ENCODE measurements around the gene ZMYND19.
"Not testable (repeated sequence)": the region's sequence is repeated elsewhere in the genome, so short reads cannot be mapped to it uniquely, and the experiment has no call there.

Gene ZMYND19

DNA sequence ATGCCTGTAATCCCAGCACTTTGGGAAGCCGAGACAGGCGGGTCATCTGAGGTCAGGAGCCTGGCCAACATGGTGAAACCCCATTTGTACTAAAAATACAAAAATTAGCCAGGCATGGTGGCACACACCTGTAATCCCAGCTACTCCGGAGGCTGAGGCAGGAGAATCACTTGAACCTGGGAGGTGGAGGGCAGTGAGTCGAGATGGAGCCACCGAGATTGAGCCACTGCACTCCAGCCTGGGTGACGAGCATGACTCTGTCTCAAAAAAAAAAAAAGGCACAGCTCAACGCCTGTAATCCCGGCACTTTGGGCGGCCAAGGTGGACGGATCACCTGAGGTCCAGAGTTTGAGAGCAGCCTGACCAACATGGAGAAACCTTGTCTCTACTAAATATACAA, 36.7 kb downstream of the ZMYND19 start:
- DNase-seq: not testable (repeated sequence)

GRCh38 chr9:137552022-137552768, 38.1 kb downstream of the ZMYND19 start:
- DNase-seq: no peak

DNA sequence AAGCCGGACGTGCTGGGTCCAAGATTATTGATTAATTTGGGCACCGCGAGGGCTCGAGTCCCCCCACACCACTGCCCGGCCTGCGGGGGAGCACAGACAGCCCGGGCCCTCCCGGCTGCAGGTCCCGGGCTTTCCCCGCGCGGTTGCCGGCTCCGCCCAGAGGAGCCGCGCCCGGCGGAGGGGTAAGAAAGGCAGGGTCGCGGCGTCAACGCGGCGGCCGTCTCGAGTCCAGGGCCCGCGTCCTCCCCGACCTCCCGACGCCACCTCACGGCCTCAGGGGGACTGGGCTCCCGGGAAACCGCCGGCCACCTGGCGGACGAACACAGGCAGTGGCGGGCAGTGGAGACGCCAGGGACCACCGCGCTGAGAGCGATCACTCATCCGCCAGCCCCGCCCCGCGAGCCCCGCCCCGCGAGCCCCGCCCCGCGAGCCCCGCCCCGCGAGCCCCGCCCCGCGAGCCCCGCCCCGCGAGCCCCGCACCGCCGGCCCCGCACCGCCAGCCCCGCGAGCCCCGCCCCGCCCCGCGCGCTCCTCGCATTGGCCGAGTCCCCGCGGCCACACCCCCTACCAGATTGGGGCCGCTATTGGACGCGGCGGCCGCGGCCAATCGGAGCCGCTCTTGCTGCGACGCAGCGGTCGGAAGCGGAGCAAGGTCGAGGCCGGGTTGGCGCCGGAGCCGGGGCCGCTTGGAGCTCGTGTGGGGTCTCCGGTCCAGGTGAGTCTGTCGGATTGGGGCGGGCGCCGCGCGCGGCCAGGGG, 38.9 kb downstream of the ZMYND19 start, which contains the start of gene MRPL41:
Gene MRPL41 (plus strand): TSS at position 616 of the 758 bp plus-strand sequence. CDS start 203 bp downstream, outside the sequence.
- peak; percentile 61 for DNase-seq

DNA sequence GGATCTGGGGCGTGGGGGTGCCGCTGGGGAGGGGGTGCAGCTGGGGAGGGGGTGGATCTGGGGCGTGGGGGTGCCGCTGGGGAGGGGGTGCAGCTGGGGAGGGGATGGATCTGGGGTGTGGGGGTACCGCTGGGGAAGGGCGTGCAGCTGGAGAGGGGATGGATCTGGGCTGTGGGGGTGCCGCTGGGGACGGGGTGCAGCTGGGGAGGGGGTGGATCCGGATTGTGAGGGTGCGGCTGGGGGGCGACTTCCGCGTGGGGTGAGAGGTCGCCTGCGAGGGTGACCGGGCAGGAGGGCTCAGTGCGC, 39.4 kb downstream of the ZMYND19 start:
- DNase-seq: not testable (repeated sequence)

DNA sequence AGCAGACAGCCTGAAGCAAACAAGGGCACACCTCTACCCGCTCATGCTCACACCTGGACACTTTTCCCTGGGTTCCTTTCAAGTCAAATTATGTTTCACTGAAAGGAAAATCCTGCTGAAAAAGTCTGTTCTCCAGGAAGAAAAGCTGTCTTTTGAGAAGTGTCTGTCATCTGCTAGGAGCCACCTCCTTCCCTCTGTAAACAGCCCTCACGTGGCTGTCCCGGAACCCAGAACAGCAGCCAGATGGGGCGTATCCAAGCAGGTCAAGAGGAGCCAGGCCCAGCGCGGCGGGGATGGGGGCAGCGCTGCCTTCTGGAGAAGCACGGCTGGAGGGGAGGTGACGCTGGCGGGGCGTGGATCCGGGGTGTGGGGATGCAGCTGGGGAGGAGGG, 40.1 kb downstream of the ZMYND19 start, which contains the start of gene PNPLA7:
Gene PNPLA7 (minus strand): TSS at position 172 of the 391 bp plus-strand sequence. CDS start 205 bp downstream, outside the sequence.
- DNase-seq: peak; percentile 55

DNA sequence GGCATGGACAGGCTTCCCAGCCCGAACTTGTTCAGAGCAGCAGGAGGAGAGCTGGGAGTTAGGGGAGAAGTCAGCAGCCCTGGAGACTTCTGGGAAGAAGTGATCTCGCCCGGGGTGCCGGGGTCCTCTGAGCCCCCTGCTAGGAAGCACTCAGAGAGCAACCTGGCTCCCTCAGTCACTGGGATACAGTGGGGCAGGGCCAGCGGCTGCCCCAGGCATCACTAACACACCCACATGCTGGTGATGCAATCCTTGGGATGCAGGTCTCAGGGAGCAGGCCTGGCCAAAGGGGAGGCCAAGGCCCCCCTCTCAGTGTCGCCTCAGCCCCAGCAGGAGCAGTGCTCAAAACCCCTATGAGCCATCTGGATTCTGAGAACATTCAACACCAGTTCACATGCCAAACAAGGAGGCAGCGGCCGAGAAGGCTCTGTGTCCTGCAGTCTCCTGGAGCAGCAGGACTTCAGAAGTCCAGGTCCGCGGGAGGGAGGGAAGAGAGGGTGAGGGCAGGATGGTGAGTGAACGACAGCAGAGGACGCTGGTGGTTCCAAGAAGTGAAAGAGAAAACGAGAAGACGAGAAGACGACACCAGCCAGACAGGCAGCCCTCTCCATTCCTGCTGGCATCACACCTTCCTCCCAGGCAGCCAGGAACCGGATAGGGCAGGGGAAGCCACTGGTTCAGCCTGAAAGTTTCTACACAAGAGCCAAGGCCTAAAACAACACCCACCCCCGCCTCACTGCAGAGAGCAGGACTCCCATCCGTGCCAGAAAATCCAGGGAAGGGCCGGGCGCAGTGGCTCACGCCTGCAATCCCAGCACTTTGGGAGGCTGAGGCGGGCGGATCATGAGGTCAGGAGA, 42.4 kb downstream of the ZMYND19 start:
- no peak for DNase-seq

DNA sequence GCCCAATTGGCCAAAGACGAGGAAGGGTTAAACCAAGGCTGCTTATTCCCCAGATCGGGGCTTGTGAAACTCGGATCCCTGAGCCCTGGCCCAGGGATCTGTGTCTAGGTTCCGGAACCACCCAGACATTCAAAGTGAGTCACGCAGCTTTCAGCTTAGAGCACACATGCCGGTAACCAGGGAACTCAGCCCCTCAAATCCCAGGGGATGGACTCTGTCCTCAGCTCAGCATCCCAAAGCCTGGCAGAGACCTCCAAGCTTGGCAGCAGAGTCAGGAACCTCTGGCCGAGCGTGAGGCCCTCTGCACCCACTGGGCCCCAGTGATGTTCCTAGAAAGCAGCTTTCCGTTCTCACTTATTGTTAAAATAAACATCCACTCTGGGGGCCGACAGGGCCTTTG, 45.2 kb downstream of the ZMYND19 start:
- DNase-seq: no peak

GRCh38 chr9:137544176-137544760, 46.0 kb downstream of the ZMYND19 start:
- DNase-seq: no peak

DNA sequence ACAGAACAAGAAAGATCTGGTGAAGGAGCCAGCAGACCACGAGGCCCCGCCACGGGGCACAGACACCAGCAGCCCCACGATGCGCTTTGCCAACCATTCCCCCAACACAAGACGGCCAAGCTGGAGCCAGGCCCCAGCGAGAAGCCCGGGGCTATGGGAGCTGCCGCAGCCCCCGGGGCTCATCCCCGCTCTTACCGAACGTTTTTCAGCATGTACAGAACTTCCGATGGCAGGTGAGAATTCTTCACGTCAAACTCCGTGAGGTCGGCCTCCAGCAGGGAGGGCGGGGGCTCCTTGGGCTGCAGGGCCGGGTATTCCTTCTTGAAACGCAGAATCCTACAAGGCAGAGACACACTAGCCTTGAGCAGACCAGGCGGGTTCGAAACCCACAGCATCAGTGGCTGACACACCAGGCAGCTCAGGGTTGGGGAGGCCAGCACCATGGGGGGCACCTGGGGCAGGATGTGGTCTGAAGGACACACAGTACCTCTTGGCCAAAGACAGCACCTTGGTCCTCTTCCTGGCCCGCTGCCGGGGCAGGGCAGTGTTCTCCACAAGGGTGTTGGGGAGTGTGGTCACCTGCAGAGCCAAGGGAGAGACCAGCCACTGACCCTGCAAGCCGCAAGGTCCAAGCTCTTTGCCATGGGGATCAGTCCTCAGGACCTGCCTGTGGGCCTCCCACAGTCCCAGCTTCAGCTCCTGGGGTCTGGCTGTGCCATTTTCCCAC, 46.9 kb downstream of the ZMYND19 start:
- DNase-seq: no peak

DNA sequence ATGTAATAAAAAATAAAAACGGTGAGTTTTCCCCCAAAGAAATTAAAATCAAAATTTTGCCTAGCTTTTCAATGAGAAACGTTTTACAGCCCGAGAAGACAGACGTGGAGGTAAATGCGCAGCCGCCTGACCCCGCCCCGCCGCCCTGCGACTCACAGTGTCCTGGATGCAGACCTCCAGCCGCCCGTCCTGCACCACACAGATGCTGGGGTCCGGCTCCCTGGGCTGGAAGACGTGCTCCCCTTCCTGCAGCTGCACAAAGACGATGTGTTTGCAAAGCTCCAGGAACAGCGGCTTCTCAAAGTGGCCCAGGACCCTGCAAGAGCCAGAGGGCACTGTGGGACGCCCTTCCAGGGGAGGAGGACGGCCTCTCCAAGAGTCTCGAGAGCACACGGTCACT, 47.8 kb downstream of the ZMYND19 start:
- DNase-seq: no peak

GRCh38 chr9:137540536-137540935, 49.8 kb downstream of the ZMYND19 start:
- no peak for DNase-seq

DNA sequence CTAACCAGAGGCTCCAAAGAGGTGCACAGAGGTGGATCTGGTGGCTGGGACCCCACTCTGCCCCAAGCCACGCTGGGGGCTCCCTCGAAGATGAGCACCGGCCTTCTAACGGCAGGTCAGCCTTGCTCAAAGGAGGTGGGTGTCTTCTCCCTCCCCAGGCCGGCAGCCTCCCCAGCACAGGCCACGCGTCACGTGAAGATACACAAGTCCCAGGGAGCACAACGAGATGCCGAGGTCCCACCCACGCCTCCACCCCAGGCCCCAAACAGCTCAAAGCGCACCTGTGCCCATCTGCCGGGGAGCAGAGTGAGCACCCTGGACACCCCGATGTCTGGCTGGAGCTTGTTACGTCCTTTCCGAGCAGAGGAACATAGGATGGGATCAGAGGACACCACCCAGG, 52.3 kb downstream of the ZMYND19 start:
- no peak for DNase-seq

GRCh38 chr9:137536594-137537131, 53.6 kb downstream of the ZMYND19 start:
- DNase-seq: not testable (repeated sequence)

DNA sequence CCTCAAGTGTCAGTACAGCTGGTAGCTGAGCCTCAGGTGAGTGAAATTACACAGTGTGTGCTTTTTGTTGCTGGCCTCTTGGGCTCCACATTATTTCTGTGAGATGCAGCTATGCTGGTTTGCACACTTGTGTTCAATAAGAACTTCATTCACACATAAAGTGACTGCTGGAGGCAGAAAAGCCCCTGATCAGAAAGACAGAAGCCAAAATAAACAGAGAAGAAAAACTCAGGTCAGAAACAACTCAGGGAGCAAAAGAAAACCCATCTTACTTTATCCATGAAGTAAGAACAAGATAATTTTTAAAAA, 55.2 kb downstream of the ZMYND19 start:
- no peak for DNase-seq

GRCh38 chr9:137534256-137535119, 55.8 kb downstream of the ZMYND19 start:
- peak; percentile 78 for DNase-seq

DNA sequence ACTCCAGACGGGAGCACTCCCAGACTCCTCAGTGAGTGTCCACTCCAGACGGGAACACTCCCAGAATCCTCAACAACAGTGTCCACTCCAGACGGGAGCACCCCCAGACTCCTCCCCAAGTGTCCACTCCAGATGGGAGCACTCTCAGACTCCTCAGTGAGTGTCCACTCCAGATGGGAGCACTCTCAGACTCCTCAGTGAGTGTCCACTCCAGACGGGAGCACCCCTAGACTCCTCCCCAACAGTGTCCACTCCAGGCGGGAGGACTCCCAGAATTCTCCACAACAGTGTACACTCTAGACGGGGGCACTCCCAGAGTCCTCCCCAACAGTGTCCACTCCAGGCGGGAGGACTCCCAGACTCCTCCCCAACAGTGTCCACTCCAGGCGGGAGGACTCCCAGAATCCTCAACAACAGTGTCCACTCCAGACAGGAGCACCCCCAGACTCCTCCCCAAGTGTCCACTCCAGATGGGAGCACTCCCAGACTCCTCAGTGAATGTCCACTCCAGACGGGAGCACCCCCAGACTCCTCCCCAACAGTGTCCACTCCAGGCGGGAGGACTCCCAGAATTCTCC, 57.3 kb downstream of the ZMYND19 start:
- not testable (repeated sequence) for DNase-seq
